Measurements from ENCODE around the gene PLK3. TPM values are rescaled to one million over a fixed set of nuclear protein-coding genes. Genes with fewer than 3 reads are reported as not detected.

Gene PLK3
- total and polyA plus RNA-seq, 10 of the 15 experiments (the other 5 are each of a cell fraction or from before 2014, with no cell fraction given) = 1.5 to 23.2 (median 12.1) TPM

DNA sequence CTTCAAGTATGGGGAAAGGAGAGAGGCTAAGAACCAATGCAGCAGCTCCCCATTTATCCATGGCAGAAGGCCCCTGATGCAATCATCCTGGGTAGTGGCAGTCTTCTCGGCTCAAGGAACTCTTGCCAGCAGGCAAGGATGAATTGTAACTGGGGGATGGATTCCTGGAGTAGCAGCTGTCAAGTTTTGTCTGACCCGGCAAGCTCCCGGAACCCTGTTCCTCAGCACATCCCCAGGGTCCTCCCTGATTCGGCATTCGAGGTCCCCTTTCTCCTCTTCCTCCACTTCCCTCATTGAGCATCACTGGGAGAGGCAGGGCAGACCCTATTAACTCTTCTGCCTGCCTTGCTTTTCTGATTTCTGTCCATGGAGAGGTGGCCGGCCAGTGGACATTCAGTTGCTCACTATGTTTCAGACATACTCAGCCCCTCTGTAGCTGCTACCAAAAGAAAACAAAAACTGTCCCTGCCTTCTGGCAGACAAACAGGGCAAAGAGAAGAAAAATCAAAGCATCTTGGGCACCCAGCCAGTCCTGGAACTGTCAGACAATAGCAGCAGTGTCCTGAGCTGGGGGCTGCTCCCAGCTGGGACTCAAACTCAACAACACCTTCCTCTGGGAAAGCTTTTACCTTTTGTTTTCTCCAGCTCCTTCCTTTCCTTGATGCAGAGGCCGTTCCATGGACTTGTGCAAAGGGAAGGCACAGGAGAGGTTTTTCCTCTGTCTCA lies 48.4 kb downstream of the PLK3 start (continued):
- TF ChIP-seq, protein P1, sequence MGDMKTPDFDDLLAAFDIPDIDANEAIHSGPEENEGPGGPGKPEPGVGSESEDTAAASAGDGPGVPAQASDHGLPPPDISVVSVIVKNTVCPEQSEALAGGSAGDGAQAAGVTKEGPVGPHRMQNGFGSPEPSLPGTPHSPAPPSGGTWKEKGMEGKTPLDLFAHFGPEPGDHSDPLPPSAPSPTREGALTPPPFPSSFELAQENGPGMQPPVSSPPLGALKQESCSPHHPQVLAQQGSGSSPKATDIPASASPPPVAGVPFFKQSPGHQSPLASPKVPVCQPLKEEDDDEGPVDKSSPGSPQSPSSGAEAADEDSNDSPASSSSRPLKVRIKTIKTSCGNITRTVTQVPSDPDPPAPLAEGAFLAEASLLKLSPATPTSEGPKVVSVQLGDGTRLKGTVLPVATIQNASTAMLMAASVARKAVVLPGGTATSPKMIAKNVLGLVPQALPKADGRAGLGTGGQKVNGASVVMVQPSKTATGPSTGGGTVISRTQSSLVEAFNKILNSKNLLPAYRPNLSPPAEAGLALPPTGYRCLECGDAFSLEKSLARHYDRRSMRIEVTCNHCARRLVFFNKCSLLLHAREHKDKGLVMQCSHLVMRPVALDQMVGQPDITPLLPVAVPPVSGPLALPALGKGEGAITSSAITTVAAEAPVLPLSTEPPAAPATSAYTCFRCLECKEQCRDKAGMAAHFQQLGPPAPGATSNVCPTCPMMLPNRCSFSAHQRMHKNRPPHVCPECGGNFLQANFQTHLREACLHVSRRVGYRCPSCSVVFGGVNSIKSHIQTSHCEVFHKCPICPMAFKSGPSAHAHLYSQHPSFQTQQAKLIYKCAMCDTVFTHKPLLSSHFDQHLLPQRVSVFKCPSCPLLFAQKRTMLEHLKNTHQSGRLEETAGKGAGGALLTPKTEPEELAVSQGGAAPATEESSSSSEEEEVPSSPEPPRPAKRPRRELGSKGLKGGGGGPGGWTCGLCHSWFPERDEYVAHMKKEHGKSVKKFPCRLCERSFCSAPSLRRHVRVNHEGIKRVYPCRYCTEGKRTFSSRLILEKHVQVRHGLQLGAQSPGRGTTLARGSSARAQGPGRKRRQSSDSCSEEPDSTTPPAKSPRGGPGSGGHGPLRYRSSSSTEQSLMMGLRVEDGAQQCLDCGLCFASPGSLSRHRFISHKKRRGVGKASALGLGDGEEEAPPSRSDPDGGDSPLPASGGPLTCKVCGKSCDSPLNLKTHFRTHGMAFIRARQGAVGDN (IDR thresholded peaks at IDR 0.05) = no peak
- TF ChIP-seq DPF2 (IDR thresholded peaks at IDR 0.05) (no peak), ZNF622 (IDR thresholded peaks at IDR 0.05) (no peak), BHLHE40 (IDR thresholded peaks at IDR 0.05; ENCODE audit: borderline replicate concordance in 1 of 2, low read depth in 2 of 2, low read length in 1 of 2) (no peak), TCF12 (IDR thresholded peaks at IDR 0.05; ENCODE audit: low read depth, low read length) (no peak)
- TF ChIP-seq, protein P2, sequence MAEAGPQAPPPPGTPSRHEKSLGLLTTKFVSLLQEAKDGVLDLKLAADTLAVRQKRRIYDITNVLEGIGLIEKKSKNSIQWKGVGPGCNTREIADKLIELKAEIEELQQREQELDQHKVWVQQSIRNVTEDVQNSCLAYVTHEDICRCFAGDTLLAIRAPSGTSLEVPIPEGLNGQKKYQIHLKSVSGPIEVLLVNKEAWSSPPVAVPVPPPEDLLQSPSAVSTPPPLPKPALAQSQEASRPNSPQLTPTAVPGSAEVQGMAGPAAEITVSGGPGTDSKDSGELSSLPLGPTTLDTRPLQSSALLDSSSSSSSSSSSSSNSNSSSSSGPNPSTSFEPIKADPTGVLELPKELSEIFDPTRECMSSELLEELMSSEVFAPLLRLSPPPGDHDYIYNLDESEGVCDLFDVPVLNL (IDR thresholded peaks at IDR 0.05; ENCODE audit: low read depth, low read length) = no peak
- TF ChIP-seq, protein P3, sequence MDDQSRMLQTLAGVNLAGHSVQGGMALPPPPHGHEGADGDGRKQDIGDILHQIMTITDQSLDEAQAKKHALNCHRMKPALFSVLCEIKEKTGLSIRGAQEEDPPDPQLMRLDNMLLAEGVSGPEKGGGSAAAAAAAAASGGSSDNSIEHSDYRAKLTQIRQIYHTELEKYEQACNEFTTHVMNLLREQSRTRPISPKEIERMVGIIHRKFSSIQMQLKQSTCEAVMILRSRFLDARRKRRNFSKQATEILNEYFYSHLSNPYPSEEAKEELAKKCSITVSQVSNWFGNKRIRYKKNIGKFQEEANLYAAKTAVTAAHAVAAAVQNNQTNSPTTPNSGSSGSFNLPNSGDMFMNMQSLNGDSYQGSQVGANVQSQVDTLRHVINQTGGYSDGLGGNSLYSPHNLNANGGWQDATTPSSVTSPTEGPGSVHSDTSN (IDR thresholded peaks at IDR 0.05; ENCODE audit: insufficient replicate concordance, low read depth, low read length) = no peak

Measured in GM12878 (cell line).